ENCODE results near the gene LRRIQ1. TPM values are rescaled to one million over a fixed set of nuclear protein-coding genes. Genes with fewer than 3 reads are reported as not detected.
"Not testable (repeated sequence)": the region's sequence is repeated elsewhere in the genome, so short reads cannot be mapped to it uniquely, and the experiment has no call there.

Gene LRRIQ1
- polyA plus RNA-seq, 1 donor: 37.4 TPM

DNA sequence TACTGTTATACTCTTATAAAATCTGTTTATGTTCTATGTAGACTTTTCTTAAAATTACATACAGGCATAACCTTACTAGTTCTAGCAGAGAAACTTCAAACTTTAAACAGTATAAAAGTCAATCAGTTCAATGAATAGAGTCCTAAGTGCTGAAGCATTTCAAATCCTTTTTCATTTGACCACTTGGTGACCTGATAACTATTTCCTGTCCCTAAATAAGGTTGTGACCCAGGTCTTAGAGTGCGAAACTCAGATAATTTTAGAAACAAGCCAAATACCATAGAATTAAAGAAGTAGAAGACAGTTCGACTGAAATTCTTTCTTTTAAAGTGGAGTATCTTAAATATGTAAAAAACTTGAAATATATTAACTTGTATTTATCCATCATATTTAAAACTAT is 147.7 kb downstream of the LRRIQ1 start:
- DNase-seq: no peak

DNA sequence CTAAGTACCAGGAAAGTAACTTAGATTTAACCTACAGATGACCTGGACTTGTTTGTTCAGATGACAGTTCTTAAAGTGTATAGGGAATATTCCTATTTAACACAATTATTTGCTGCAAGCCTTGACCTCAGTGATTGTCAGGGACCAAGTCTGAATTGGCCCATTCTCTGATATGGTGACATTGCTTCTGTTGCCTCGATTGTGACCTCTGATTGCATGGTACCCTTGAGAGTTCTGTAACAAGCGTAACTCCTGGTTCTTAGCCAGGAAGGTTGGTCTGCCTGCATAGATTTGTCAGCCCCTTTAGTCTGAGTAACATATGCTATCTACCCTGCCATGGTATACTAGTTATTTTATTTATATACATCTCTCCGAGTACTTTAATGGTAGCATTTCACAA is 150.1 kb downstream of the LRRIQ1 start:
- DNase-seq: no peak

- no peak for DNase-seq
These were observed 152.5 kb downstream of the LRRIQ1 start for GRCh38 chr12:85188619-85189018.

- no peak for DNase-seq
These were observed 154.6 kb downstream of the LRRIQ1 start for GRCh38 chr12:85190728-85191127.

DNA sequence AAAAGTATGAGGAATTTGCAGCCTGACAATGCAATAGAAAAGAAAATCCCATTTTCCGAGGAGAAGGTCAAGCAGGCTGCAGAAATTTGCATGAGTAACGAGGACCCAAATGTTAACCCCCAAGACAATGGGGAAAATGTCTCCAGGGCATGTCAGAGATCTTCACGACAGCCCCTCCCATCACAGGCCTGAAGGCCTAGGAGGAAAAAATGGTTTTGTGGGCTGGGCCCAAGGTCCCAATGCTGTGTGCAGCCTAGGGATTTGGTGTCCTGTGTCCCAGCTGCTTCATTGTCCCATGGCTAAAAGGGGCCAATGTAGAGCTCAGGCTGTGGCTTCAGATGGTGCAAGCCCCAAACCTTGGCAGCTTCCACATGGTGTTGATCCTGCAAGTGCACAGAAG is 167.7 kb downstream of the LRRIQ1 start:
- not testable (repeated sequence) for DNase-seq

DNA sequence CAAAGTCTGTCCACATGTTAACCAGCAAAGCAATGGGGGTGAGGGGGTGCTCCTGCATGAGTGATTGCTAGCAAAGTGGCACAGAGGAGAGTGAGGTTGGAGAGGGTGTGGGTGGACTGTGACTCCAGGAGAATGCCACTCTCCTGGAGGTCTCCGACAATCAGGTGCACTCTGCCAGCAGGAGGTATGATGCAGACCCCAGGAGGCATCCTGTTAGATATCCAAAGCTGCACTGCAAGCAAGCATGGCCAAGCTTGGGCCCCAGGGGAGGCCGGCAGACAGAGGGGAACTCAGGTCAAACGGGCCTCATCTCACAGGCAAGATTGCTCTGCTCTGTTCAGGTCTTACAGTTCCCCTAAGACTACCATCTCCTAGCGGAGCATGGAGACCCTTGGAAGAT is 170.4 kb downstream of the LRRIQ1 start:
- no peak for DNase-seq

GRCh38 chr12:85224339-85224738 is 188.2 kb downstream of the LRRIQ1 start:
- DNase-seq: not testable (repeated sequence)

DNA sequence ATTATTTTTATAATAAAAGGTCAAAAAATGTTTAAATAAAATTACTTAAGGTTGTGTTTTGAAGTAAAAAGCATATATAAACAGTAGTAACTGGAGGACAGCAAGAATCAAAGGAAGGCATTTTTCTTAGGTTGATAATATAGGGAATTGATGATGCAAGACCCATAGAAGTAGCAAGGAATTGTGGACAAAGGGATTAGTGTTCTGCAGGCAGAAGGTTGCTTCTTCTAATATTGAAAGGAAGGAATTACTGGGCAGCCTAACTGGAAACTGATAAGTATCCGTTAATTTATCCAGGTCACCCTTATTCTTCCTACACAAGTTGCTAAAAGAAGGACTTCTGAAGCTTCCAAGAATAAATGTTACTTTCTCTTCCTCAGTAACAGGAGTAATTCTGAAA is 189.3 kb downstream of the LRRIQ1 start:
- no peak for DNase-seq

GRCh38 chr12:85237327-85237726 is 201.2 kb downstream of the LRRIQ1 start:
- DNase-seq: no peak

- DNase-seq: no peak
These were observed 208.4 kb downstream of the LRRIQ1 start for GRCh38 chr12:85244561-85244960.

DNA sequence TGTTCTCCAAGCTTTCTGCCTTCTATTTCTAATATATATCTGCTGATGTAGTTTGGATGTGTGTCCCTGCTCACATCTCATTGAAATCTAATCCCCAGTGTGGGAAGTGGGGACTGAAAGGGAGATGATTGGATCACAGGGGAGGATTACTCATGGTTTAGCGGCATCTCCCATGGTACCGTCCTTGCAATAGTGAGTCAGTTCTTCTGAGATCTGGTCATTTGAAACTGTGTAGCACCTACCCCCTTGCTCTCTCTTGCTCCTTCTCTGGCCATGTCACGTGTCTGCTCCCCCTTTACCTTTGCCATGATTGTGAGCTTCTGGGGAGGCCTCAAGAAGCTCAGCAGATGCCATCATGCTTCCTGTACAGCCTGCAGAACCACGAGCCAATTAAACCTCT is 217.7 kb downstream of the LRRIQ1 start:
- no peak for DNase-seq

DNA sequence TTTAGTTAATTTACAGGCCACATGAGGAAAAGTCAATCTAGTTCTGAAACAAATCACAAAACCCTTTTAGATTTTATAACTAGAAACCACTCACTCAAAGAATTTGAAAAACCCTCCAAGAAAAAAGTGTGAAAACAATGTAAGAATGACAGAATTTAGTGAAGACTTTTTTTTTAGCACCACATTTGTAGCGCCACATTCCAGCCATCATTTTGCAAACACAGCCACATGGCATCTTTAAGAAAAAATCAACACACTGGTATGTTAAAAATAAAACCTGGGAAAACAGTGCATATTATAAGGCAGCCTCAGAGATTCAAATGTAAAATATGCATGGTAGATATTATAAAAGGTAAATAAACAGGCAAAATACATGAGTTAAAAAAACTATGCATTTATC is 221.5 kb downstream of the LRRIQ1 start:
- no peak for DNase-seq

DNA sequence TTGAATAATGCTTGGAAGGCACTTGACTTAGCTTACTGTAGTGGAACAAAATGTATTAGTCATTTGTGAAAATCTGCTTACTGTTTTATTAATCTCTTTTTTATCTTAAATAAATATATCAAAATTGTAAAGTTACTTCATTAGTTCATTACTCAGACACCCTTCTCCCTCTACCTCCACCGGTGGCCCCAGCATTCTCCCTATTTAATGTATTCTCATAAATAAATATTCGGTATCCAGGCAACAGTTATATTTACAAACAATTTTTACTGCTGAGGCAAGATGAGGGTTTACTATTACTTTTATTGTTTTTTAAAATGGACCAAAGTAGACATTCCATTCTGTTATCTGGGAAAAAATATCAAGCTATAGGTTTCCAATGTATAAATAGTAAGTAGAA is 224.3 kb downstream of the LRRIQ1 start:
- no peak for DNase-seq

DNA sequence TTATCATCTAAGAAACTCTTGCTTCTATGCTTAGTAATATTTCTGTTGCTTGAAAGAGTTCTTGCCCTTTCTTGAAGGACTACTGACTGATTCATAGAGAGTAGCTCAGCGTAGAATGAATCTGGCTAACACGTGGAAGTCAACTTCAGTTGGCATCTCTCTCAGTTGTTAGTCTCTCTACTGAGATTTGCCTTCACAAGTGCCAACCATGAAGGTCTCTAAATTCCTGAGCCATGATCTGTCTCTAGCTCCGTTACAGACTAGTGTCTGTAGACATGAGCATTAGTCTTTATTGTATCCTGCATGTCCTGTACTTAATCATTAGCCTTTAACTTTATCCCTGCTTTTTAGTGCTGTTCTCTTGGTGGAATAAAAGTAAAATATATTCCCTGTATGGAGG is 224.7 kb downstream of the LRRIQ1 start:
- no peak for DNase-seq

GRCh38 chr12:85266356-85266755 is 230.2 kb downstream of the LRRIQ1 start:
- no peak for DNase-seq

GRCh38 chr12:85273381-85274314 is 237.5 kb downstream of the LRRIQ1 start:
- DNase-seq: no peak

DNA sequence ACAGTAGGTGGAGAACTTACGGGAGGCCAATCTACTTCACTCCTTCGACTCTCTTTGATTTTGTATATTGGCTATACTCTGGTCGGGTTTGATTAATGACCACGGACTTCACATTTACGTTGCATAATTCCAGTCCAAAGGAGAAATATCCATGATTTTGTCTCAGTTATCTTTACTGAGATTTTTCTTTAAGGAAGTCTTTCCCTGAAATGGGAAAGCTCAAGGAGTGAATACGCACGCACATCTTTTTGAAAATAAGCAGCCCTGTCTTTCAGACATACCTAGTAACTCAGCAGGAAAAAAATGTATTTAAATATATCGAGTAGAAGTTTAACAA is 238.1 kb downstream of the LRRIQ1 start:
- DNase-seq: no peak

- DNase-seq: no peak
These were observed 239.2 kb downstream of the LRRIQ1 start for GRCh38 chr12:85275374-85275773.

GRCh38 chr12:85277191-85277590 is 241.0 kb downstream of the LRRIQ1 start:
- no peak for DNase-seq

DNA sequence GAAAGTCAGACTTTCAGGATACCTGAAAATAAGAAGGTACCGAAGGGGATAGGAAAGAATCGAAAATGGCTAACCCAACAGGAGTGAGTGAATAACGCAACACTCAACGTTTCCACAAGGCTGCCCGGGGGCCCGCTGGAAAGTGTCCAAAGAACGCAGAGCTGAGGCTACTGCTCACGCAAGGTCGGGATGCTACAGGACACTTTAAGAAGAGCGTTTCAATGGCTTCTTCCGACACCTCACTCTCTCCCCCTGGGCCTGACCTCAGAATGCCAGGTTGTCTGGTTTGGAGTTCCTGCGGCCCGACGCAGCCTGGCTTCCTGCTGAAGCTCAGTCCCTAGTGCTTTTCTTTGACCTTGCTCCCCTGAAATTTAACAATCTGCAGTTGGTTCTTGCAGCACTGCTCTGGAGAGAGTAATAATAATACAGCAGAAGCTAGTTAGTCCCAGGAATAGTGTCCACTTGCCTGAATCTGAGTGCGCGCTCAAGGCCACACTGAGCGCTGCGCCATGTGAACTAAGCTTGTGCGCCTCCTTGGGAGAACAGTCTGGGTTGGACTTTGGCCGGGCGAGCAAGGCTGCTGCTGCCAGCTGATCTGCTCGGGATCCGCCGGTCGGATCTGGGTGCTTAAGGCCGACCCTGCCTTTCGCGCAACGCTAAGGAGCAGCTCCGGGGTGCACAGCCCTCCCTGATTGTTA is 241.9 kb downstream of the LRRIQ1 start:
- no peak for DNase-seq

DNA sequence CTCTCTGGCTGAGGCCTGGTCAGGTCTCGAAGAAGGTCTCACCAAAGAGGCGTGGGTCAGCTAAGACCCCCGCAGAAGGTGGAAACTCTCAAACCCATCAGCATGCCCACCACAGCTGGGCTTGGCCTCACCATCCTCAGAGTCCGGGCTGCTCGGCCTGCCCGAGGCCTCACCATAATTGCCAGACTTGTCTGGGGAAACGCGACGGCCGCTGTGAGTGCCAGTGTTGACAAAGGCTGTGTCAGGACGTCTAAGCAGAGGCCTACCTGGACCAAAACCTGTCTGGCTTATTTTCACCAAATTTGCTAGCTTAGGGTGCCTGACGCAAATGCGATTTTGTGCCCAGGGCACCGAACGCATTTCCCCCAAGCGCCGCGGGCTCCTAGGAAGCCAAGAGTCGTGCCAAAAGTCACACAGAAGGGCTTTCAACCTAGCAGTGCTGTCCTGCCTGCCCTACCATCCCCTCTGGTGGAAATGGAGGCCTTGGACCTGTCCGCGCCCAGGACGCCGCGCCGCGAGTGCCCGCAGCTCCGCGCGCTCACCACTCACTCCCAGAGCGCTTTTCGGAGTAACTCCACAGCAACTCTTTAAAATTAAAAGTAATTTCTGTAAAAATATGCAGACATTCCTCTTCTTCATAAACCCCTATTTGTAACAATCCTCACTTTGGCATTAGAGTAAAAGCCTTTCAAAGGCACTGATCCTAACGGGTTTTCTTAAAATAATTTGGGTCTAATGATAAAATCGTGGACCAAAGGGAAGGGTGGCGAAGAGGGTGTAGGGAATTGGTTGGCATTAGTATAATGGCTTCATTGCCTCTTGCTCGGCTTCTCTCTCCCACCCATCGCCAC is 242.7 kb downstream of the LRRIQ1 start:
- DNase-seq: no peak

DNA sequence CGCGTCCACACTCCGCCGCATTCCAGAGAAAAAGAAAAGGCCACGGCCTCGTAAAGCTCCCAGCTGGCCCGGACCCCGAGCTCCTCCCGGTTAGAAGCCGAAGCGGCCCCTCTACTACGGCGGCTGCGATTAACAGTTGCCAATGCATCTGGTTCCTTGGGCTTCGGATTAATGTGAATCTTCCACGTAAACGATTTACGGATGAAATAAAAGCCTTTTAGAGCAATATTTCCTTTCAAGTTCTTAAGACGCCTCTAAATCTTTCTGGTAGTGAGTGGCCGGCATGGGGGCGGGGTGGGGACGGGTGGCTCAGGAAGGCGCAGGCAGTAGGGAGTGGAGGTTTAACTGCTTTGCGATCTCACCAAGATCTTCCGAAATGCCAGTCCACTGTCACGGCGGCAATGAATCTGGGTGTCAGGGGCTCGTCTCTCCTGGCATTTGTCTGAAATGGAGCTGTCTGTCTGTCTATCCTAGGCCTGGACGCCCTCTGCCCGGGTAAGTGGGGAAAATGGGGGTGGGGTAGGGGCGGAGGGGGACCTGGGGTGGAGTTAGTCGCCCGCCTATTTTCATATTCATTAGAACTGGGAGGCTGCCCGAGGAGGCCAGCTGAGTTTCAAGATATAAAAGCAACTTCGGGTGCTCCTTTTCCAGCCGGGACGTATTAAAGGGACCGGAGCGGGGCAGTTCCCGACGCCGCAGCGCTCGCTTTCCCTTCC is 243.5 kb downstream of the LRRIQ1 start:
- DNase-seq: no peak

Data from left kidney (tissue), 2 donors.